ENCODE data around the gene DMD. TPM values are rescaled to one million over a fixed set of nuclear protein-coding genes. Genes with fewer than 3 reads are reported as not detected.

The DMD gene
- total and polyA plus RNA-seq, 2 donors (not counting 1 experiment from before 2014, with no cell fraction given), result 2.0 to 51.8 TPM

- Histone ChIP-seq H3K27ac (ENCODE audit: low read length in 2 of 2) (no peak overlapping the region), H3K4me1 (ENCODE audit: control insufficient read depth in 2 of 2, insufficient read depth in 2 of 2, low read length in 2 of 2) (no peaks in the 10 kb centered on the region), H2AFZ (ENCODE audit: insufficient read depth, low read depth, low read length, poor library complexity, severe bottlenecking) (no peak overlapping the region), H3K27me3 (replicated peaks in 1 of 4; ENCODE audit: control extremely low read depth in 1 of 4, control insufficient read depth in 3 of 4, insufficient read depth in 4 of 4, low read length in 3 of 4) (no peaks in the 10 kb centered on the region), H3K4me3 (ENCODE audit: control extremely low read depth in 1 of 5, extremely low read depth in 1 of 5, insufficient read depth in 1 of 5, low read depth in 2 of 5, low read length in 4 of 5) (no peak overlapping the region), H3K4me2 (replicated peaks; ENCODE audit: low read depth, low read length, poor library complexity, severe bottlenecking) (no peak overlapping the region), H3K9ac (ENCODE audit: low read length) (no peak overlapping the region), H3K9me3 (ENCODE audit: control extremely low read depth in 1 of 3, control insufficient read depth in 2 of 3, insufficient read depth in 1 of 3, low read length in 2 of 3) (no peaks in the 10 kb centered on the region), H3K79me2 (ENCODE audit: control insufficient read depth, insufficient read depth, low read length) (no peaks in the 10 kb centered on the region), H3K36me3 (replicated peaks in 1 of 2; ENCODE audit: control extremely low read depth in 1 of 2, control insufficient read depth in 1 of 2, extremely low read depth in 1 of 2, insufficient read depth in 2 of 2, low read length in 1 of 2) (no peaks in the 10 kb centered on the region), H4K20me1 (ENCODE audit: control insufficient read depth, insufficient read depth, low read length, poor library complexity, severe bottlenecking) (no peaks in the 10 kb centered on the region)
- CTCF ChIA-PET, result no interaction called here
- DNase-seq (no peak), ATAC-seq (ENCODE audit: low read depth) (no peak)
- Mint-ChIP-seq H3K9me3 (ENCODE audit: insufficient read depth) (no peaks in the 10 kb centered on the region), H3K27ac (no peak overlapping the region), H3K4me1 (no peaks in the 10 kb centered on the region), H3K27me3 (no peaks in the 10 kb centered on the region), H3K4me3 (no peak overlapping the region)
- POLR2A ChIA-PET, result no interaction called here
- no CpG with 5 or more reads among the region's 3 CpGs for WGBS (ENCODE audit: insufficient coverage)
- intact Hi-C loops (cut with micrococcal nuclease), result no loop called here
- no peak for TF ChIP-seq CTCF (IDR thresholded peaks at IDR 0.05)
- TF ChIP-seq EZH2 (IDR thresholded peaks at IDR 0.05; ENCODE audit: borderline replicate concordance, insufficient read depth, low read depth, low read length, poor library complexity, severe bottlenecking), result no peak
Observed at GRCh38 chrX:31629195-31629594, 1582.2 kb downstream of the DMD start.

- Mint-ChIP-seq H3K9me3 (ENCODE audit: insufficient read depth) (no peaks in the 10 kb centered on the region), H3K27me3 (no peaks in the 10 kb centered on the region), H3K4me3 (no peak overlapping the region), H3K4me1 (no peaks in the 10 kb centered on the region), H3K27ac (no peak overlapping the region)
- Histone ChIP-seq H3K36me3 (replicated peaks in 1 of 2; ENCODE audit: control extremely low read depth in 1 of 2, control insufficient read depth in 1 of 2, extremely low read depth in 1 of 2, insufficient read depth in 2 of 2, low read length in 1 of 2) (no peaks in the 10 kb centered on the region), H4K20me1 (ENCODE audit: control insufficient read depth, insufficient read depth, low read length, poor library complexity, severe bottlenecking) (no peaks in the 10 kb centered on the region), H3K79me2 (ENCODE audit: control insufficient read depth, insufficient read depth, low read length) (no peaks in the 10 kb centered on the region), H3K9me3 (ENCODE audit: control extremely low read depth in 1 of 3, control insufficient read depth in 2 of 3, insufficient read depth in 1 of 3, low read length in 2 of 3) (no peaks in the 10 kb centered on the region), H3K27me3 (replicated peaks in 1 of 4; ENCODE audit: control extremely low read depth in 1 of 4, control insufficient read depth in 3 of 4, insufficient read depth in 4 of 4, low read length in 3 of 4) (no peaks in the 10 kb centered on the region), H3K27ac (ENCODE audit: low read length in 2 of 2) (no peak overlapping the region), H3K4me2 (replicated peaks; ENCODE audit: low read depth, low read length, poor library complexity, severe bottlenecking) (no peak overlapping the region), H3K9ac (ENCODE audit: low read length) (no peak overlapping the region), H2AFZ (ENCODE audit: insufficient read depth, low read depth, low read length, poor library complexity, severe bottlenecking) (no peak overlapping the region), H3K4me1 (ENCODE audit: control insufficient read depth in 2 of 2, insufficient read depth in 2 of 2, low read length in 2 of 2) (no peaks in the 10 kb centered on the region), H3K4me3 (ENCODE audit: control extremely low read depth in 1 of 5, extremely low read depth in 1 of 5, insufficient read depth in 1 of 5, low read depth in 2 of 5, low read length in 4 of 5) (no peak overlapping the region)
- no peak for DNase-seq
- TF ChIP-seq EZH2 (IDR thresholded peaks at IDR 0.05; ENCODE audit: borderline replicate concordance, insufficient read depth, low read depth, low read length, poor library complexity, severe bottlenecking) (no peak), CTCF (IDR thresholded peaks at IDR 0.05) (no peak)
- ChIA-PET POLR2A (no interaction called here), CTCF (no interaction called here)
- ATAC-seq (ENCODE audit: low read depth), result no peak
- intact Hi-C loops (cut with micrococcal nuclease), result no loop called here
- 100% methylated on average over 1 of the region's 4 CpGs for WGBS (ENCODE audit: insufficient coverage)
Observed at GRCh38 chrX:31609130-31609529, 1602.2 kb downstream of the DMD start.
